SIG-M5 treated with dmso at 0.1 percent for 504 hours (cell line): Measurements from ENCODE around the gene ADAMTSL4.
"Not testable (repeated sequence)": the region's sequence is repeated elsewhere in the genome, so short reads cannot be mapped to it uniquely, and the experiment has no call there.

Source experiments
- DNase-seq: peaks from one replicate; lab custom pipeline; 2025; ENCODE audit not compliant: unreplicated experiment; lab: John Stamatoyannopoulos, UW

ADAMTSL4 gene

GRCh38 chr1:150579945-150580642 lies 30.9 kb downstream of the ADAMTSL4 start:
- DNase-seq = no peak

GRCh38 chr1:150580966-150581365 lies 31.8 kb downstream of the ADAMTSL4 start:
- DNase-seq = not testable (repeated sequence)

GRCh38 chr1:150581437-150581836 lies 32.2 kb downstream of the ADAMTSL4 start:
- DNase-seq = not testable (repeated sequence)

GRCh38 chr1:150581962-150582361 lies 32.8 kb downstream of the ADAMTSL4 start:
- not testable (repeated sequence) for DNase-seq

GRCh38 chr1:150582371-150582770 lies 33.2 kb downstream of the ADAMTSL4 start:
- DNase-seq = no peak

GRCh38 chr1:150596095-150596892 lies 47.1 kb downstream of the ADAMTSL4 start:
- no peak for DNase-seq

GRCh38 chr1:150596976-150597375 lies 47.8 kb downstream of the ADAMTSL4 start:
- no peak for DNase-seq

- DNase-seq = not testable (repeated sequence)
Measured at GRCh38 chr1:150598346-150598745, 49.1 kb downstream of the ADAMTSL4 start.

GRCh38 chr1:150601540-150601939 lies 52.3 kb downstream of the ADAMTSL4 start:
- no peak for DNase-seq

- DNase-seq = not testable (repeated sequence)
Measured at GRCh38 chr1:150602372-150602771, 53.2 kb downstream of the ADAMTSL4 start.

- DNase-seq = no peak
Measured at GRCh38 chr1:150603711-150604110, 54.5 kb downstream of the ADAMTSL4 start.

GRCh38 chr1:150604226-150604588 lies 55.0 kb downstream of the ADAMTSL4 start:
- no peak for DNase-seq

GRCh38 chr1:150605451-150605731 lies 56.2 kb downstream of the ADAMTSL4 start:
- DNase-seq = not testable (repeated sequence)

GRCh38 chr1:150606463-150607142 lies 57.4 kb downstream of the ADAMTSL4 start:
- no peak for DNase-seq

GRCh38 chr1:150609732-150610131 lies 60.5 kb downstream of the ADAMTSL4 start:
- no peak for DNase-seq
